Cardiac septum (tissue), 1 donor: ENCODE data around the gene FAM110D. TPM values are rescaled to one million over a fixed set of nuclear protein-coding genes. Genes with fewer than 3 reads are reported as not detected.

Experiments used
- DNase-seq: peaks from one replicate; pipeline ENCODE4 v3.0.0-alpha.2; 2020; ENCODE audit warnings: low spot score
- intact Hi-C: fragments of 100-400 bp; cut with DNase I; formaldehyde crosslinking; loops from one replicate; pipeline ENCODE4 v1.14.0; 2022
- total RNA-seq: library from RNA; stranded (reverse); fragmentation: NEBNext Ultra II Directional; extraction: Animal tissue kit (Norgen Biotek cat#: 25700); gene quantifications from one replicate; pipeline ENCODE4 v1.2.1, GENCODE V29; 2021
- donor health status: DM: no; HTN: no; CAD: no.

FAM110D gene
- total RNA-seq, 1 donor from 2014 or later: 3.8 TPM

DNA sequence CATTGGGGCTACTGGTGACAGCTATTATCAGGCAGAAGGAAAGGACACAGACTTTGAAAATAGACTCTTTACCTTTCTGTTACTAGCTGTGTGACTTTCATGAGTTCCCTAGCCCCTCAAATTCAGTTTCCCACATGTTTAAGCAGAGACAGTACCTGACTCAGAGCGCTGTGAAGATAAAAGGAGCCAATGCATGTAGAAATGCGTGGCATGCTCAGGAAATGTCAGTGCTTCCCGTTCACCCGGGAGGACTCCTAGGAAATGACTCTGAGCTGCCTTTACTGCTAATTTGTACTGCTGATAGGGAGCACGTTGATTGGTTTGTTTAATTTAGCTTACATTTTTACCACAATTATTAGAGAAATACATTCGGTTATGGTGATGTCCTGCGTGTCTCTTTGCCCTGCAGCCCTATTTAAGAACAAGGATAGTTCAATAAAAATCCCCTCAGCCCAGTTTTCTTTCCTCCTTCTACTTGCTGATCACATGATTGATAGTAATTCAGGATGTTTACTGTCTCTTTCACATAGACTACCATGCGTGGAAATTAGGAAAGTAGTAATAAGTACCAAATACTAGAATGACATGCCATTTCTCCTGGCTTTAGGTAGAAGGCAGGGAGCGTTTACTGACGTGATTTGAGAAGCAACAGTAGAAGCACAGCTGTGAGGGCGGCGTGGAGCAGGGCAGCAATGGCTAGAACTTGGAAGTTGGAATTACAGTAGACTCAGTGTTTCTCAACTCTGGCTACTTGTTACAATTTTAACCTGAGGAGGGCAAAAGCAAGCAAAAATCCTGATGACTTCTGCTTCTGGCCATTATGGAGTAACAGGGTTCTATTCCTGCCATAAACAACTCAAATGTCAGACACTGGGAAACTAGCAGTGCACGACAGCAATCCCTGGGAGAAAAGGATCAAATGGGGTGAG, 31.4 kb upstream of the FAM110D start:
- no peak for DNase-seq
- intact Hi-C loops: no loop called here

DNA sequence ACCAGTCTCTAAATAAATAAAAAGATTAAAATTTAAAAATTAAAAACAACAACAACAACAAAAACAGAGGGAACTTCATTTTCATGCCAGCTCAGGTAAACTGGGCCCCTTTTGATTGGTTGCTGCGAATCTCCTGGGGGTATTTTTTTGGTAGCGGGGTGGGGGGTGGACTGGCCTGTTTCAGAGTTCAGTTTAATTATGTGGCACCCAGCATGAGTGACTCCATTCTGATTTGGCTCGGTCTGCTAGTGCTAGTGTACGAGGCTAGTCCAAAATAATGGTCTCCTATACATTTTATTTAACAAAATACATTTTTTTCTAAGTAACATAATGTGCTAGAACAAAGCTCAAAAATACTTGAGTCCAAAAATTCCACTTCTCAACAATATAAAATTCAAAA, 29.1 kb upstream of the FAM110D start:
- DNase-seq: no peak
- intact Hi-C loops: no loop called here

DNA sequence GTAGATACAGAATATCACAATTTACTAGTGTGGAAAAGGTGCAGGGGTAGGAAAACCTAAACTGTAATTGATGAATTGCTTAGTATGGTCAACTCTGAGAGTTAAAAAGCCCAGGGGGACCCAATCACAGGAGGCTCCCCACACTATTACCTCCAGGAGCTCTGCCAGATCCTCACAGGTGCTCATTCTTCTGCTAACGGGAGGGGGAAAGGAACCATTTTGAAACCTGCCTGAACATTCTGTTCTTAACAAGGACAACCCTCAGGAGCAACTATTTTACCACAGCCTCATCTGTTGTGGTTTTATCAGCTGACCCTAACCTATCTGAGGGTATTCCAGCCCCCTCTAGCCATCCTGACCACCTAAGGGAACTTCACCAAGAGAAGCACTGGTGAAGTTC, 28.2 kb upstream of the FAM110D start:
- DNase-seq: no peak
- intact Hi-C loops: no loop called here

DNA sequence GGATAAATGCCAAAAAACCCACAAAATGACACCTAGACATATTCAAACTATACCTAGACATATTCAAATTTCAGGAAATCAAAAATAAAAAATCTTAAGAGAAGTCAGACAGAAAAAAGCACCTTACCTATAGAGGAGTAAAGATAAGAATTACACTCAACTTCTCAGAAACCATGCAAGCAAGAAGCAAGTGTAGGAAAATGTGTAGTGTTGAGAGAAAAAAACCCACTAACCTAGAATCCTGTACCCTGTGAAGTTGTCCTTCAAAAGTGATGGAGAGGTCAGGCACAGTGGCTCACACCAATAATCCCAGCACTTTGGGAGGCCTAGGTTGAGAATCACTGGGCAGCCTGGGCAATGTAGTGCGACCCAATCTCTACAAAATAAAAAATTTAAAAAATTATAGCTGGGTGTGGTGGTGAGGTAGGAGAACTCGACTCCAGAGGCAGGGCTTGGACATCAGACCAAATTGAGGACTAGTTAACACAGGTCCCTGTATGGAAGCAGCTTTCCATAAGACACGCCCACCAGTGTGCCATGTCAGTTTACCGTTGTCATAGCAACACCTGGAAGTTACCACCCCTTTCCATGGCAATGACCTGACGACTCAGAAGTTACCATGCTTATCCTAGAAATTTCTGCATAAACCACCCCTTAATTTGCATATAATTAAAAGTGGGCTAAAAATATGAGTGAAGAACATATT, 26.6 kb upstream of the FAM110D start:
- intact Hi-C loops: no loop called here
- no peak for DNase-seq

DNA sequence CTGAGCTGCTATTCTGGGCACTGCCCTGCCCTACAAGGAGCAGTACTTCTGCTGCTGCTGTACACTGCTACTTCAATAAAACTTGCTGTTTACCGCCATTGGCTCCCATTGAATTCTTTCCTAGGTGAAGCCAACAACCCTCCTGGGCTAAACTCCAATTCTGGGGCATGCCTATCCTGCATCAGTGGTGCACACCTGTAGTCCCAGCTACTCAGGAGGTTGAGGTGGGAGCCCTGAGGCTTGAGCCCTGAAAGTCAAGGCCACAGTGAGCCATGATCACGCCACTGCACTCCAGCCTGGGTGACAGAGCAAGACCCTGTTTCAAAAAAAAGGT, 26.1 kb upstream of the FAM110D start:
- intact Hi-C loops: no loop called here
- DNase-seq: no peak

DNA sequence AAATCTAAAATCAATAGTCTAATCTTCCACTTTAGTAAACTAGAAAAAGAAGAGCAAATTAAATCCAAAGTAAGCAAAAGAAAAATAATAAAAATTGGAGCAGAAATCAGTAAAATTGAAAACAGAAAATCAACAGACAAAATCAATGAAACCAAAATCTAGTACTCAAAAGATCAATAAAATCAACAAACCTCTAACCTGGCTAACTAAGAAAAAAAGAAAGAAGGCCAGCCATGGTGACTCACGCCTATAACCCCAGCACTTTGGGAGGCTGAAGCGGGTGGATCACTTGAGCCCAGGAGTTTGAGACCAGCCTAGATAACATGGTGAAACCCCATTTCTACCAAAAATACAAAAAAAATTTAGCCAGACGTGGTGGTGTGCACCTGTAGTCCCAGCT, 24.4 kb upstream of the FAM110D start:
- intact Hi-C loops: no loop called here
- no peak for DNase-seq

DNA sequence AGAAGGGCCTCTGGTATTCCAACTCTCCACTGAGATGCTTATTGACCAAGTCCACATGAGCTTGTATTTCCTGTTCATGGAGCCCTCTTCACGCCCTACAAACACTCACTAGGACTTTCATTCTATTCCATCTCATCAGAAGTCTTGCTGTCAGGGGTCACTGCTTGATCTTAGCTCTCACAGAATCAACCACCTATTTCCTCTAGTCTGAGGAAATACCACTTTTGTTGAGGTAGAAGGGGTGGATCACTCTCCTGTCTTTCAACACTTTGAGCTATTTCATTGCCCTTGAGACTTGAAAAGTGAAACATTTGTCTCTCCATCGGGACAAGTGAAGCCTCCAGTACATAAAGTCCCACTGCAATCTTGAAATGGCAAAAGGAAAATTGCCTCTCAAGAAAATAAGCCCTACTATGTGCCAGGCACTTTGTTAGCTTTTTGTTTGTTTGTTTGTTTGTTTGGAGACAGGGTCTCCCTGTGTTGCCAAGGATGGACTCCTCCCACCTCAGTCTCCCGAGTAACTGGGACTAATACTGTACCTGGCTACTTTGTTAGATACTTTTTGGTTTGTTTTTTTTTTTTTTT, 19.8 kb upstream of the FAM110D start:
- intact Hi-C loops: no loop called here
- DNase-seq: no peak

DNA sequence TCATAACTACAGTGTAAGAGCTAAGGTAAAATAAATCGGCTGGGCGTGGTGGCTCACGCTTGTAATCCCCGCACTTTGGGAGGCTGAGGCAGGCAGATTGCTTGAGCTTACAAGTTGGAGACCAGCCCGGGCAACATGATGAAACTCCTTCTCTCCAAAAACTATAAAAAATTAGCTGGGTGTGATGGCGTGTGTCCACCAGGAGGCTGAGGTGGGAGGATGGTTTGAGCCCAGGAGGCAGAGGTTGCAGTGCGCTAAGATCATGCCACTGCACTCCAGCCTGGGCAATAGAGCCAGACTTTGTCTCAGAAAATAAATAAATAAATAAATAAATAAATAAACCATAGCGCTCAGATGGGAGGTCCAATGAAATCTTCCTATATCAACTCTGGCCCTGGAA, 16.7 kb upstream of the FAM110D start:
- intact Hi-C loops: no loop called here
- no peak for DNase-seq

DNA sequence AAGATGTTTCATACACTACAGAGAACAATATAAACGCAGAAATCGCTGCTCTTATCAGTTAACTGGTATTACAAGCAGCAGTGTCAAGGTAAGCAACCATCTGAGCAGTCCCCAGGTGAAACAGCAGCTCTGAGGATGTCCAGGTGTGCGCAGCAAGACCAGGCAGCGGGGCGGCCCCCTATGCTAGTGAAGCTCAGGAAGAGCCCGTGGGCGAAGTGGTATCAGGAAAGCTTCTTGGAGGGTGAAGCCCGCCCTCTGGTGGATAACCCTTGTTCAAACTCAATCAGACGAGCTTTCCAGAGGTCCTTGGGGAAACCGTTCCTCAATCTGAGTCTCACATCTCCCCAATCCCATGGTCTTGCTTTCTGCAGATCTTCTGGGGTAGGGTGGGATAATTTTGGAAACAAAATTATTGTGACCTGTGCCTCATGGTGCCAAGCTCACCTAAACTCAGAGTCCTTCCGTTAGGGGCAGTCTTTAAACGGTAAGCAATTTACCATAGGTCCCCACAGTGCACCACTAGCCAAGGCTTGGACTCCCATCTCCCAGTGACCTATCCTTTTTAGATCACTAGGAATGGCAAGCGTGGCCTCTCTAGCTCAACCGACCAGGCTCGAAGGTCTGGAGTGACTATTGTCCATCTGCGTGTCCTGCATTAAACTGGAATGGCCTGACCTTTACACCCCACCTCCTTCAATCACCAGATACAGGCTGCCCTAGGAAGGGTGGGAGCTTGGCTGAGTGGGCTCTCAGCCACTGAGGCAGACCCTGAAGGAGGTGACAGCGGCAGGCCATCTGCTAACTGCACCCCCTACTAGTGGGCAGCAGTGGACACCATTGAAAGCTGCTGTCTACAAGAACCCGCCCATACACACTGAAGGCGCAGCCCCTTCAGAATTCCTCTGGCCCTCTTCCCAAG, 13.6 kb upstream of the FAM110D start:
- intact Hi-C loops: loop anchor here (2.0 to 5.0 kb wide), 3 partner anchors 40 to 248 kb away; no protein-coding TSS in a partner anchor
- peak; percentile 90 for DNase-seq

DNA sequence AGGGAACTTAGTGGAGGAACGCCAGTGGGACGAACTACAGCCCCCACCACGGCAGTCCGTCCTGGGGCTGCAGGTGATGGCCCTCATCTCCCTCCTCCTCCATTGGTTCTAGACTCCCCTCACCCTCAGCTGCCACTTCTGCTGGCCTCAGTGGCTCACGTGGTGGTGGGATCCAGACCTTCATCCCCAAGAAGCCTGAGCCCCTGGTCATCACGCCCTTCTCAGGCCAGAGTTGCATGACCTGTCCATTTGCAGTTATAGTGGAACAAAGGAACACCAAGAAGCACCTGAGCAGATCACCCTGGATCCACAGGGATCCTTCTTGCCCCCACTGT, 13.0 kb upstream of the FAM110D start:
- DNase-seq: no peak
- intact Hi-C loops: loop anchor here (2.0 to 5.0 kb wide), 3 partner anchors 41 to 249 kb away; no protein-coding TSS in a partner anchor

DNA sequence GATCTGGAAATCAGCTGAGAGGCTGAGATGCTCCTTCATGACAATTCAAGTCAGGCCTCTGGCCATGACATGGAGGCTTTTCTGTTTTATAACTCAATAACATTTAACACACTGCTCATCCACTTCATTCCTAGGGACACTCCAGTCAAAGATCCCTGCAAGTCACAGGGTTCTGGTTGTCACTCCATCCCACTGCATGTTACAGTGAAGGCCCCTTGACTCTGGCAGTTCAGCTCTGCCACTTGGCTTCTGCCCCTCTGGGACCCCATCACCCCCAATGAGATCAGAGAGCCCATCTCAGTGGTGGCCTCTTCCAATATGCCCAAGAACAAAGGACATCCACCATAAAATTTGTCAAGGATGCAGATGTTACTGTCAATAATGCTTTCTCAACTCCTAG, 10.0 kb upstream of the FAM110D start:
- DNase-seq: no peak
- intact Hi-C loops: loop anchor here (5.0 kb wide), 2 partner anchors 112 to 252 kb away; no protein-coding TSS in a partner anchor

DNA sequence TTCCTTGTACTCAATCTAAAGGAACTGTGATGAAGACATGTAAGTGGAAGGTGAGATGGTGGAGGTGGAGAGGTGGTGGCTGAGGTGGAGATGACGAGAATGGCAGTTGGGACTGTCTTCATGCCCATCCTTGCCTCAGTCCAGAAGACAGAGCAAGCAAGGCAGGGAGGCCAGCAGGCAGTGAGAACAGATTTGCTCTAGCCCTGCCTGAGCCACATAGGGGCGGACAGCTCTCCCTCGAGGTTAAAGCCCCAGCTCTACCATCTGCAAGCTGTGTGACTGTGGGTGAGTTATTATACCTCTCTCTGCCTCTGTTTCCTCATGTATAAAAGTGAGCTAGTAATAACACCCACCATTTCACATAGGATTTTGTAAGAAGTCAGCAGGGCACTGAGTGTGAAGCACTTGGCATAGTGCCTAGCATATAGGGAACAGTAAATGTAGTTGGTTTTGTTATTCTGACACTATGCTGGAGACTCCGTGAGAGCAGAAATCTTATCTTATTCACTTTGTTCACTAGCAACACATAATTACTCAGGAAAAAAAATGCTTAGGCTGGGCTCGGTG, 4.8 kb upstream of the FAM110D start:
- no peak for DNase-seq
- intact Hi-C loops: no loop called here

DNA sequence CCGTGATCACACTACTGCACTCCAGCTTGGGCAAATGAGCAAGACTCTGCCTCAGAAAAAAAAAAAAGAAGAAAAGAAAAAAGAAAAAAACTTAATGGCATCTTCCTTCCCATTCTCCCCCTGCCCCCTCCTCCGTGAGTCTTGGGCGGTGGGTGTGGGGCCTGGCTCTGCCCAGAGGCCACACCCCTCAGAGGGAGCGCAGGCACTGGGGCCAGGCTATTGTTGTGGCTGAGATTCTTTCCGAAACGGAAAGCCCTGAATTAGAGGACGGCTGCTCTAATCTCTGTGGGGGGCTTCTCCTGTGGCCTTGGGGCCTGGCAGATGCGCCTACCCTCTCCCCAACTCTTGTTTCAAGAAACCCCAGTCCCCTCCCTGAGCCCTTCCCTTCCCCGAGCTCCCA, 4.1 kb upstream of the FAM110D start:
- no peak for DNase-seq
- intact Hi-C loops: no loop called here

DNA sequence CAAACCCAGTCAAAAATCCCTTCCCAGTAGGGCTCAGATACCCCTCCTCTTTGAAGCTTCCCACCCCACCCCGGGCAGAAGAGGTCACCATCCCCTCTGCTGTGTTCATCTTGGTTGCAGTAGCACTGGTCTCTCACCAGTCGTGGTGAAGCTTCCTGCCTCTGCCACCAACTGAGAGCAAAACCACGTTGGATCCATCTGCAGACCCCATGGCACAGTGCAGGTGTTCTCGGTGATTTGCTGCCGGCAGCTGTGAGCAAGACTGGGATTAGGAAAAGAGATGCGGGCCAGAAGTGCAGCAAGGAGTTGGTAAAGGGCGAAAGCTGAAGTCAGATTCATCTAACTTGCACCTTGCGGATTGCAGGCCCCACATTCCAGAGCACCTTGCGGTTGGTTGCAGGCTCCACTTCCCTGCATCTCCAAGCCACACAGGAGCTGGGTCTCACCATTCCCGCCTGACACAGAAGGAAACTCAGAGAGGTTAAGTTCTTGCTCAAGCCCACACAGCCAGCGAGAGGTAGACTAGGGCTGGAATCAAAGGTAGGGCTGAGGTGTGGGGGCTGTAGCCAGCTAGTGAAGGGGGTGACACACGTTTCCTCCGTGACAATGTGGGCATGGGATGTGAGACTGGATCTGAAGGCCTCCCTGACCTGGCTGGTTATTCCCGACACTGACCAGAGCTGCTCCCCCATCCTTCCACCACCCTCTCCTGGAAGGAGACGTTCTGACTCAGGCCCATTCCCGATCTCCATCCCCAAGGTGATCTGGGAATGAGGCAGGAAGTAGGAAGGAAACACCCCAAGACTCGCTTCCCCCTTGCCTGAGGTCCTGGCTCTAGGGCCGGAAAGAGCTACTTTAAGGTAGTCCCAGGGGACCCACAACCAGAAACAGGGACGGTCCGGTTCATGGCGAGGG, 3.3 kb upstream of the FAM110D start:
- intact Hi-C loops: no loop called here
- DNase-seq: no peak

DNA sequence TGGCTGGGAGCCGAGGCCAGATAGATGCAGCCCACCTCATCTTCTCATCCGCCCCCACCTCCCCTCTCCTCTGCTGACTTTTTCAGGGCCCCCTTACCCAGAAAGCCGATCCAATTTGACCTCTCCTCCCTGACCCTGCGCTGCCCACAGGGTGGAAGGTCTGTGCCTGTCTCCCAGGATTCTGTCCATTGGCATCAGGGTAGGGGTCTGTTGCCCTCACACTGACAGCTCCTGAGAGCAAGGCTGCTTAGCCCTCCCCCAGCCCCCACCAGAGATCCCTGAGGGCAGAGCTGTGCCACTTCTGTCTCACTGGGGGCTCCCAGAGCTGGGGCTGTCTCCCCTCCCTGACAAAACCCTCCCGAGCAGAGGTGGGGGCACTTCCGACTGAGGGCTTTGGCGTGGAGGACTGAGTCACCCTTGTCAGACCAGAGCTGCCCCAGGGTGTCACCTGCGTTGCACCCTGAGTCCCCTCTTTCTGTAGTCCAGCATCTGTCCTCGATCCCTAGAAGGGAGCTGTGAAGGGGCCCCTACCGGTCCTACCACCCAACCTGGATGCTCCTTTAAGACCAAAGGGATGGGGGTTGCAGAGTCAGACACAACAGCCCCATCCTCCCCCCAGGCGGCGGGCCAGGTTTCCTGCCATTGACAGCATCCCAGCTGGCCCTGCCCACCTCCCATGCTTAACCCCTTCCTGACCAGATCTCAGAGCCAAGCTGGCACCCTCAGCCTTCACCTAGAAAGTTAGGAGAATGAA, 2.4 kb upstream of the FAM110D start:
- DNase-seq: peak; percentile 83
- intact Hi-C loops: no loop called here

DNA sequence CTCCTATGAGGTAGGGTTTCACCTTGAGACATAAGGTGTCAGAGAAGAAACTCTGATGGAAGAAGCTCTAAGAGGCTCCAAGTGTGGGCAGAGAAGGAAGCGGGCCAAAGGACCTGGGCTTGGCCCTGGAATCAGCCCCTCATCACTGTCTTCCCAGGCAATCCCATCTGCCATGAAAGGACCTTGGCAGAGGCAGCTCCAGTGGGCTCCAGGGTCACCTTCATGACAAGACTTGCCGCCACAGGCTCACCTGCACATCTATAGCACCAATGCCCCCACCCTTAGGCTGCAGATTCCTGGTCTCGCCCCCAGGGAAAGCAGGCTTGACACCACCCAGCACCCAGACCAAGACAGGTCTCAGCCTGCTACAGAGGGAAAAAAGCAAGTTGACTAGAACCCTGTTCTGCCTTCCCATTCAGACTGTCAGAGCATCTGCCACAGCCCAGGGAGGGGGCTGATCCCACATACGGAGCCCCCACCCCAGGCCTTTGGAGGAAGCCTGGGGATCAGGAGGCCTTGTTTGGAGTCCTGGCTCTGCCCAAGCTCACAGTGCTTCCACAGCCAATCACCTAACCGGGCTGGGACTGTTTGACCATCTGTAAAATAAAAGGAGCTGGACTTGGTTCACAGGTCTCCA, 490 bp upstream of the FAM110D start:
- intact Hi-C loops: no loop called here

DNA sequence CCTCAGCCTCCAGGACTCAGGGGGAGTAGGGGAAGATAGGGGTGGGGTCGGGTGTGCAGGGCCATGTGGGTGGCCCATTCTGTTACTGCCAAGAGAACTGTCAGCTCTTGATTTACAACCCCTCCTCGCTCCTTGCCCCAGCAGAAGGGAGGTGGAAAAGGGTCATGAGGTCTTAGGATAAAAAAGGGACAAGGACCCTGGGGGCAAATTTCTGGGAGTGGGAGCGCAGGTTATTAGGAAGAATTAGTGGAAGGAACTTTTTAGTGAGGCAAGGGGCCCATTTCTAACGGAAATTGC, 812 bp downstream of the FAM110D start:
- intact Hi-C loops: loop anchor here (1.0 kb wide), 1 partner anchor 48 kb away; the partner anchor contains the start of gene PDIK1L
- DNase-seq: no peak

More for the DNA sequence above, 490 bp upstream of the FAM110D start:
- DNase-seq: no peak
